ENCODE measurements around the gene EDEM1. TPM values are rescaled to one million over a fixed set of nuclear protein-coding genes. Genes with fewer than 3 reads are reported as not detected.
A peak's percentile ranks its signal among the peaks of the same experiment; 100 is the strongest.

The EDEM1 gene
- total RNA-seq, 1 donor from 2014 or later = 62.7 TPM

- Mint-ChIP-seq H3K4me1 (ENCODE audit: low read depth, unreplicated experiment) (peaks cover 11% of the 10 kb centered on the region), H3K27ac (ENCODE audit: unreplicated experiment) (no peak overlapping the region), H3K36me3 (ENCODE audit: low read depth, unreplicated experiment) (no peaks in the 10 kb centered on the region), H3K9me3 (ENCODE audit: unreplicated experiment) (no peaks in the 10 kb centered on the region), H3K4me3 (ENCODE audit: unreplicated experiment) (no peak overlapping the region), H3K27me3 (ENCODE audit: low read depth, unreplicated experiment) (no peaks in the 10 kb centered on the region)
- TF ChIP-seq EZH2 (IDR thresholded peaks at IDR 0.05; ENCODE audit: insufficient read depth, low read length) (no peak), CTCF (IDR thresholded peaks at IDR 0.05; ENCODE audit: insufficient read depth, low read depth, low read length) (no peak)
- no peak overlapping the region for H3K27ac ChIP-seq (ENCODE audit: low read depth, low read length)
- DNase-seq (ENCODE audit: low read depth) = no peak
- H3K9ac ChIP-seq (ENCODE audit: low read length) = no peak overlapping the region
- no peaks in the 10 kb centered on the region for H3K9me3 ChIP-seq (ENCODE audit: insufficient read depth, low read depth, low read length)
- no peaks in the 10 kb centered on the region for H3K27me3 ChIP-seq (ENCODE audit: insufficient read depth, low read length)
- no peak overlapping the region for H3K4me3 ChIP-seq (ENCODE audit: insufficient read depth, low read depth, low read length)
- H3K4me2 ChIP-seq (ENCODE audit: low read length) = no peak overlapping the region
- no peak for FAIRE-seq
- no peak overlapping the region for H2AFZ ChIP-seq (ENCODE audit: low read depth, low read length)
- no peaks in the 10 kb centered on the region for H3K4me1 ChIP-seq (ENCODE audit: insufficient read depth, low read length)
- H3K79me2 ChIP-seq (ENCODE audit: insufficient read depth, low read length) = no peaks in the 10 kb centered on the region
- no peaks in the 10 kb centered on the region for H3K36me3 ChIP-seq (ENCODE audit: insufficient read depth, low read length)
- no peaks in the 10 kb centered on the region for H4K20me1 ChIP-seq (ENCODE audit: insufficient read depth, low read length)
Observed at GRCh38 chr3:5222283-5223005, 34.9 kb downstream of the EDEM1 start.

- H3K9me3 ChIP-seq (ENCODE audit: insufficient read depth, low read depth, low read length) = no peaks in the 10 kb centered on the region
- Mint-ChIP-seq H3K9me3 (ENCODE audit: unreplicated experiment) (no peaks in the 10 kb centered on the region), H3K27ac (ENCODE audit: unreplicated experiment) (no peak overlapping the region), H3K4me3 (ENCODE audit: unreplicated experiment) (no peak overlapping the region), H3K36me3 (ENCODE audit: low read depth, unreplicated experiment) (no peaks in the 10 kb centered on the region), H3K27me3 (ENCODE audit: low read depth, unreplicated experiment) (no peaks in the 10 kb centered on the region), H3K4me1 (ENCODE audit: low read depth, unreplicated experiment) (no peaks in the 10 kb centered on the region)
- H3K4me2 ChIP-seq (ENCODE audit: low read length) = peak overlapping the region; percentile 22
- no peaks in the 10 kb centered on the region for H3K4me1 ChIP-seq (ENCODE audit: insufficient read depth, low read length)
- TF ChIP-seq CTCF (IDR thresholded peaks at IDR 0.05; ENCODE audit: insufficient read depth, low read depth, low read length) (peak; percentile 64), EZH2 (IDR thresholded peaks at IDR 0.05; ENCODE audit: insufficient read depth, low read length) (no peak)
- peak; percentile 12 for DNase-seq (ENCODE audit: low read depth)
- H3K27me3 ChIP-seq (ENCODE audit: insufficient read depth, low read length) = no peaks in the 10 kb centered on the region
- H3K27ac ChIP-seq (ENCODE audit: low read depth, low read length) = no peak overlapping the region
- H2AFZ ChIP-seq (ENCODE audit: low read depth, low read length) = no peak overlapping the region
- FAIRE-seq = no peak
- no peaks in the 10 kb centered on the region for H3K79me2 ChIP-seq (ENCODE audit: insufficient read depth, low read length)
- no peaks in the 10 kb centered on the region for H3K36me3 ChIP-seq (ENCODE audit: insufficient read depth, low read length)
- H3K9ac ChIP-seq (ENCODE audit: low read length) = no peak overlapping the region
- H4K20me1 ChIP-seq (ENCODE audit: insufficient read depth, low read length) = no peaks in the 10 kb centered on the region
- no peak overlapping the region for H3K4me3 ChIP-seq (ENCODE audit: insufficient read depth, low read depth, low read length)
Observed at GRCh38 chr3:5226783-5227182, 39.3 kb downstream of the EDEM1 start.

GRCh38 chr3:5227812-5228211 lies 40.3 kb downstream of the EDEM1 start:
- no peaks in the 10 kb centered on the region for H3K36me3 Mint-ChIP-seq (ENCODE audit: low read depth, unreplicated experiment)

More at GRCh38 chr3:5227812-5228211, 40.3 kb downstream of the EDEM1 start:
- Histone ChIP-seq H3K36me3 (ENCODE audit: insufficient read depth, low read length) (no peaks in the 10 kb centered on the region), H4K20me1 (ENCODE audit: insufficient read depth, low read length) (no peaks in the 10 kb centered on the region), H3K4me1 (ENCODE audit: insufficient read depth, low read length) (no peaks in the 10 kb centered on the region), H3K9me3 (ENCODE audit: insufficient read depth, low read depth, low read length) (no peaks in the 10 kb centered on the region), H3K79me2 (ENCODE audit: insufficient read depth, low read length) (no peaks in the 10 kb centered on the region), H3K27me3 (ENCODE audit: insufficient read depth, low read length) (no peaks in the 10 kb centered on the region), H3K9ac (ENCODE audit: low read length) (no peak overlapping the region), H2AFZ (ENCODE audit: low read depth, low read length) (no peak overlapping the region), H3K4me2 (ENCODE audit: low read length) (no peak overlapping the region), H3K27ac (ENCODE audit: low read depth, low read length) (no peak overlapping the region), H3K4me3 (ENCODE audit: insufficient read depth, low read depth, low read length) (no peak overlapping the region)
- no peaks in the 10 kb centered on the region for H3K4me1 Mint-ChIP-seq (ENCODE audit: low read depth, unreplicated experiment)
- H3K27me3 Mint-ChIP-seq (ENCODE audit: low read depth, unreplicated experiment) = no peaks in the 10 kb centered on the region
- no peak overlapping the region for H3K27ac Mint-ChIP-seq (ENCODE audit: unreplicated experiment)
- no peak for DNase-seq (ENCODE audit: low read depth)
- H3K4me3 Mint-ChIP-seq (ENCODE audit: unreplicated experiment) = no peak overlapping the region
- H3K9me3 Mint-ChIP-seq (ENCODE audit: unreplicated experiment) = no peaks in the 10 kb centered on the region
- no peak for TF ChIP-seq CTCF (IDR thresholded peaks at IDR 0.05; ENCODE audit: insufficient read depth, low read depth, low read length)
- TF ChIP-seq EZH2 (IDR thresholded peaks at IDR 0.05; ENCODE audit: insufficient read depth, low read length) = no peak
- no peak for FAIRE-seq
